ENCODE results near the gene RNF208. TPM values are rescaled to one million over a fixed set of nuclear protein-coding genes. Genes with fewer than 3 reads are reported as not detected.
A peak's percentile ranks its signal among the peaks of the same experiment; 100 is the strongest.

Gene RNF208
- polyA plus RNA-seq, 3 donors: 1.5 TPM; not detected in 2

DNA sequence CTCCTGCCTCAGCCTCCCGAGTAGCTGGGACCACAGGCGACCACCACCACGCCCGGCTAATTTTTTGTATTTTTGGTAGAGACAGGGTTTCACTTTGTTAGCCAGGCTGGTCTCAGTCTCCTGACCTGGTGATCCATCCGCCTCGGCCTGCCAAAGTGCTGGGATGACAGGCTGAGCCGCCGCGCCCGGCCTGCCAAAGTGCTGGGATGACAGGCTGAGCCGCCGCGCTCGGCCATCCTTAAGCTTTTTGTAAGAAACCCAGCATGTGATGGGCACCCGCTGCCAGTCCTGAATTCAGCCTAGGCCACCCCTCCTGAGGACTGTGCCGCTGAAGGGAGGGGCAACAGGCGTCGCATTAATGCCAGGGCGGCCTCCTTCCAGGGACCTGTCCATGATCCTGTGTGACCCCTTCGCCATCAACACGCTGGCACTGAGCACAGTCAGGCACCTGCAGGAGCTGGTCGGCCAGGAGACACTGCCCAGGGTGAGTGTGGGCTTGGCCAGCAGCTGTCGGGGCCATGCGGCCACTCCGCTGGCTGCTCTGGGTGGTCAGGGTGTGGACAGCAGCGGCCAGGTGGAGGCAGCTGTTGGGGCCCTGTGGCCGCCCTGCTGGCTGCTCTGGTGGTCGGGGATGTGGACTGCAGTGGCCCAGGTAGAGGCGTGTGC lies 43.6 kb upstream of the RNF208 start:
- intact Hi-C loops (cut with micrococcal nuclease): no loop called here
- no peak overlapping the region for H3K9ac ChIP-seq (ENCODE audit: insufficient read depth, low read length, poor library complexity, severe bottlenecking)
- Mint-ChIP-seq H3K36me3 (peaks cover 40 to 79% of the 10 kb centered on the region in 2 donors), H3K4me3 (no peak overlapping the region), H3K9me3 (peaks cover 0 to 5% (median 0%) of the 10 kb centered on the region in 7 donors), H3K4me1 (peaks cover 25% of the 10 kb centered on the region), H3K27me3 (ENCODE audit: low read depth in 3 of 3) (no peaks in the 10 kb centered on the region), H3K27ac (no peak overlapping the region)
- no peak overlapping the region for H2AFZ ChIP-seq (ENCODE audit: insufficient read depth, low read depth, low read length, poor library complexity, severe bottlenecking)
- H3K4me1 ChIP-seq (ENCODE audit: control insufficient read depth in 1 of 2, insufficient read depth in 2 of 2, low read length in 2 of 2): peaks cover 23 to 28% of the 10 kb centered on the region in 2 donors
- no peak overlapping the region for H3K27ac ChIP-seq (ENCODE audit: low read depth in 1 of 2, low read length in 2 of 2)
- DNase-seq: no peak
- no peak overlapping the region for H3K4me3 ChIP-seq (replicated peaks in 1 of 3; ENCODE audit: low read depth in 2 of 3, low read length in 3 of 3)
- no peaks in the 10 kb centered on the region for H3K9me3 ChIP-seq (replicated peaks in 1 of 2; ENCODE audit: control insufficient read depth in 1 of 2, insufficient read depth in 1 of 2, low read length in 2 of 2)
- peaks cover 36% of the 10 kb centered on the region for H4K20me1 ChIP-seq (ENCODE audit: insufficient read depth, low read length)
- peaks cover 3% of the 10 kb centered on the region for H3K79me2 ChIP-seq (ENCODE audit: insufficient read depth, low read length)
- no peak overlapping the region for H3K4me2 ChIP-seq (replicated peaks; ENCODE audit: extremely low read depth, low read length, poor library complexity, severe bottlenecking)
- WGBS (ENCODE audit: insufficient coverage): 93% methylated on average over 22 of the region's 29 CpGs
- TF ChIP-seq, protein P1, sequence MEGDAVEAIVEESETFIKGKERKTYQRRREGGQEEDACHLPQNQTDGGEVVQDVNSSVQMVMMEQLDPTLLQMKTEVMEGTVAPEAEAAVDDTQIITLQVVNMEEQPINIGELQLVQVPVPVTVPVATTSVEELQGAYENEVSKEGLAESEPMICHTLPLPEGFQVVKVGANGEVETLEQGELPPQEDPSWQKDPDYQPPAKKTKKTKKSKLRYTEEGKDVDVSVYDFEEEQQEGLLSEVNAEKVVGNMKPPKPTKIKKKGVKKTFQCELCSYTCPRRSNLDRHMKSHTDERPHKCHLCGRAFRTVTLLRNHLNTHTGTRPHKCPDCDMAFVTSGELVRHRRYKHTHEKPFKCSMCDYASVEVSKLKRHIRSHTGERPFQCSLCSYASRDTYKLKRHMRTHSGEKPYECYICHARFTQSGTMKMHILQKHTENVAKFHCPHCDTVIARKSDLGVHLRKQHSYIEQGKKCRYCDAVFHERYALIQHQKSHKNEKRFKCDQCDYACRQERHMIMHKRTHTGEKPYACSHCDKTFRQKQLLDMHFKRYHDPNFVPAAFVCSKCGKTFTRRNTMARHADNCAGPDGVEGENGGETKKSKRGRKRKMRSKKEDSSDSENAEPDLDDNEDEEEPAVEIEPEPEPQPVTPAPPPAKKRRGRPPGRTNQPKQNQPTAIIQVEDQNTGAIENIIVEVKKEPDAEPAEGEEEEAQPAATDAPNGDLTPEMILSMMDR (IDR thresholded peaks at IDR 0.05): no peak
- H3K27me3 ChIP-seq (ENCODE audit: control insufficient read depth in 2 of 2, insufficient read depth in 2 of 2, low read length in 2 of 2): no peaks in the 10 kb centered on the region
- peaks cover 36 to 67% of the 10 kb centered on the region in 2 donors for H3K36me3 ChIP-seq (replicated peaks in 1 of 2; ENCODE audit: control insufficient read depth in 1 of 2, insufficient read depth in 2 of 2, low read length in 2 of 2)

DNA sequence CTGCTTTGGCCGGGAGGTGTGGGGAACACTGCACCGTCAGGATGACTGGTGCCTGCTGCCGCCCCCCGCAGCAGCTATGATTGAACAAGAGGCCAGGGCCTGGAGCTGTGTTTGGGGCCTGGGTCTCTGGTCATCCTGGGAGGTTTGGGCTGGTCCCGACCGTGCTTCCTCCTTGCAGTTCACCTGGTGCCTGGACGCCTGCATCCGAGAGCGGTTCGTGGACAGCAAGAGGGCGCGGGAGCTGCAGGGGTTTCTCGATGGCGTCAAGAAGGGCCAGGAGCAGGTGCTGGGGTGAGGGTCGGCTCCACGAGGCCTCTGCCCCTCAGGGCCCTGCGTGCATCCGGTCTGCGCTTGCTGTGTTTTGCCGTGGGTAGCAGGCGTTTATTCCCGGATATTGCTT lies 42.0 kb upstream of the RNF208 start:
- TF ChIP-seq, protein P1 (IDR thresholded peaks at IDR 0.05): no peak
- H3K4me3 ChIP-seq (replicated peaks in 1 of 3; ENCODE audit: low read depth in 2 of 3, low read length in 3 of 3): no peak overlapping the region
- peaks cover 29% of the 10 kb centered on the region for H4K20me1 ChIP-seq (ENCODE audit: insufficient read depth, low read length)
- no peaks in the 10 kb centered on the region for H3K9me3 ChIP-seq (replicated peaks in 1 of 2; ENCODE audit: control insufficient read depth in 1 of 2, insufficient read depth in 1 of 2, low read length in 2 of 2)
- peaks cover 21% of the 10 kb centered on the region for H3K4me1 Mint-ChIP-seq
- no peak overlapping the region for H2AFZ ChIP-seq (ENCODE audit: insufficient read depth, low read depth, low read length, poor library complexity, severe bottlenecking)
- H3K79me2 ChIP-seq (ENCODE audit: insufficient read depth, low read length): peaks cover 3% of the 10 kb centered on the region
- H3K4me3 Mint-ChIP-seq: no peak overlapping the region
- 98% methylated on average over 22 of the region's 22 CpGs for WGBS (ENCODE audit: insufficient coverage)
- H3K27me3 ChIP-seq (ENCODE audit: control insufficient read depth in 2 of 2, insufficient read depth in 2 of 2, low read length in 2 of 2): no peaks in the 10 kb centered on the region
- peaks cover 34 to 67% of the 10 kb centered on the region in 2 donors for H3K36me3 Mint-ChIP-seq
- peak overlapping the region in 1 of 7 donors; percentile 18 for H3K27ac Mint-ChIP-seq
- no peak overlapping the region for H3K4me2 ChIP-seq (replicated peaks; ENCODE audit: extremely low read depth, low read length, poor library complexity, severe bottlenecking)
- H3K4me1 ChIP-seq (ENCODE audit: control insufficient read depth in 1 of 2, insufficient read depth in 2 of 2, low read length in 2 of 2): peaks cover 18 to 21% of the 10 kb centered on the region in 2 donors
- no peak for DNase-seq
- H3K27me3 Mint-ChIP-seq (ENCODE audit: low read depth in 3 of 3): no peaks in the 10 kb centered on the region
- no peak overlapping the region for H3K27ac ChIP-seq (ENCODE audit: low read depth in 1 of 2, low read length in 2 of 2)
- H3K9ac ChIP-seq (ENCODE audit: insufficient read depth, low read length, poor library complexity, severe bottlenecking): no peak overlapping the region
- peaks cover 36 to 55% of the 10 kb centered on the region in 2 donors for H3K36me3 ChIP-seq (replicated peaks in 1 of 2; ENCODE audit: control insufficient read depth in 1 of 2, insufficient read depth in 2 of 2, low read length in 2 of 2)
- intact Hi-C loops (cut with micrococcal nuclease): no loop called here
- H3K9me3 Mint-ChIP-seq: peaks cover 0 to 5% (median 0%) of the 10 kb centered on the region in 7 donors
